ENCODE results near the gene FGA. TPM values are rescaled to one million over a fixed set of nuclear protein-coding genes. Genes with fewer than 3 reads are reported as not detected.

The FGA gene
- polyA plus RNA-seq, 1 of the 3 experiments (the other 2 are of a cell fraction) = not detected

GRCh38 chr4:154564311-154564710 is 26.2 kb downstream of the FGA start:
- no peak overlapping the region for H2AFZ ChIP-seq (ENCODE audit: low read depth)
- H3K27me3 ChIP-seq (ENCODE audit: insufficient read depth) = peaks cover 3% of the 10 kb centered on the region; the same call in 1 of the 2 replicates
- no peaks in the 10 kb centered on the region for H3K79me2 ChIP-seq (ENCODE audit: insufficient read depth)
- TF ChIP-seq RCOR1 (IDR thresholded peaks at IDR 0.05; ENCODE audit: low read length) (no peak), RAD21 (IDR thresholded peaks at IDR 0.05; ENCODE audit: low read length) (no peak), SIN3A (IDR thresholded peaks at IDR 0.05; ENCODE audit: borderline replicate concordance, low read depth, low read length) (no peak), GABPA (IDR thresholded peaks at IDR 0.05; ENCODE audit: low read depth) (no peak), RXRA (IDR thresholded peaks at IDR 0.05; ENCODE audit: borderline replicate concordance, low read depth) (no peak), YY1 (IDR thresholded peaks at IDR 0.05; ENCODE audit: low read depth) (no peak), CTCF (IDR thresholded peaks at IDR 0.05) (no peak), FOSL2 (IDR thresholded peaks at IDR 0.05; ENCODE audit: borderline replicate concordance, low read depth) (no peak), EZH2phosphoT487 (IDR thresholded peaks at IDR 0.05; ENCODE audit: borderline replicate concordance, low read depth) (no peak), USF2 (IDR thresholded peaks at IDR 0.05; ENCODE audit: borderline replicate concordance, low read depth, low read length) (no peak), JUND (IDR thresholded peaks at IDR 0.05) (no peak), FOXJ3 (CRISPR knock-in tag; IDR thresholded peaks at IDR 0.05) (no peak), TAF1 (IDR thresholded peaks at IDR 0.05; ENCODE audit: borderline replicate concordance, low read depth, low read length) (no peak), NFIC (IDR thresholded peaks at IDR 0.05; ENCODE audit: borderline replicate concordance) (no peak), MAX (IDR thresholded peaks at IDR 0.05; ENCODE audit: low read depth) (no peak), GATA2 (CRISPR knock-in tag; IDR thresholded peaks at IDR 0.05) (no peak), RFX5 (IDR thresholded peaks at IDR 0.05; ENCODE audit: low read length) (no peak), USF1 (IDR thresholded peaks at IDR 0.05; ENCODE audit: borderline replicate concordance, low read depth) (no peak), REST (IDR thresholded peaks at IDR 0.05; ENCODE audit: low read depth, low read length) (no peak), ZBTB33 (IDR thresholded peaks at IDR 0.05; ENCODE audit: borderline replicate concordance, low read depth) (no peak)
- H3K4me2 ChIP-seq = no peak overlapping the region
- ChIA-PET CTCF (interaction anchor here (1.1 kb wide), 1 partner anchor 215 kb away, joined by 3 read pairs; no protein-coding TSS in a partner anchor), POLR2A (no interaction called here)
- no peak overlapping the region for H3K9ac ChIP-seq
- no peak overlapping the region for H3K27ac ChIP-seq (ENCODE audit: low read depth in 2 of 2, low read length in 1 of 2)
- H3K9me3 ChIP-seq = no peaks in the 10 kb centered on the region
- H4K20me1 ChIP-seq (ENCODE audit: insufficient read depth) = no peaks in the 10 kb centered on the region
- no peaks in the 10 kb centered on the region for H3F3A ChIP-seq (replicated peaks; ENCODE audit: insufficient read depth)
- no peaks in the 10 kb centered on the region for H3K36me3 ChIP-seq (replicated peaks in 1 of 2; ENCODE audit: control insufficient read depth in 1 of 2, insufficient read depth in 2 of 2, low read length in 1 of 2)
- H3K4me3 ChIP-seq (ENCODE audit: low read depth in 2 of 2, low read length in 1 of 2) = no peak overlapping the region
- DNase-seq = no peak
- 10% methylated on average over 1 of the region's 1 CpG for WGBS (ENCODE audit: low lambda C conversion rate)
- no peaks in the 10 kb centered on the region for H3K4me1 ChIP-seq (ENCODE audit: control insufficient read depth in 1 of 2, insufficient read depth in 2 of 2, low read depth in 1 of 2, low read length in 1 of 2)
- no peaks in the 10 kb centered on the region for H3K9me2 ChIP-seq
